DND-41 (cell line): ENCODE data around the gene SEL1L2.

Experiments used
- EZH2 ChIP-seq: IDR thresholded peaks from 3 replicates; pipeline ENCODE4 v1.6.1; 2012; ENCODE audit warnings: borderline replicate concordance, low read depth, mild to moderate bottlenecking, moderate library complexity, low read length, inconsistent platforms; ENCODE audit not compliant: severe bottlenecking
- TF ChIP-seq, protein P1 (sequence below): IDR thresholded peaks from 2 replicates; pipeline ENCODE4 v1.5.1; 2012; ENCODE audit warnings: borderline replicate concordance, low read length, moderate library complexity, mild to moderate bottlenecking; ENCODE audit not compliant: poor library complexity, severe bottlenecking; ENCODE audit errors: extremely low read depth

DNA sequence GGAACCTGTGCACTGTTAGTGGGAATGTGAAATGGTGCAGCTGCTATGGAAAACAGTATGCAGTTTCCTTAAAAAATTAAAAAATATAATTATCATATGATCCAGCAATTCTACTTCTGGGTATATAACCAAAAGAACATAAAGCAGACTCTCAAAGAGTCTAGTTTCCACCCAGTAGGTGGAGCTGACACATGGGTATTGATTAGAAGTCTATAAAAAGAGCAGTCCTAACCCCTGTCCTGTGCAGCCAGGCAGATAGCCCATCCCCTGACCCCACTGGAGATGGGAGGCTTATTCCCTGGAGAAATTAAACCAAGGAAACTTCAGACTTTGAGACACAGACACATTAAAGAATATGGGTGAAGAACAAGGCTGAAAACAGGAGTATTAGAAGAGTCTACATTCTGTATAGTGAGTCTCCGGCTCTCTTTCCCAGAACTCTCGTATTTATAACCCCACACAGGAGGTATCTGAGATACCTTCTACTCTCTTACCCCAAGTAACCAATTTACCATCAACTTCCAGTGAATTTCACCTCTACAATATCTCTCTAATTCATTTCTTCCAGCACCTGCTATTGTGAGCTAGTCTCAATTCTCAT, 92.3 kb downstream of the SEL1L2 start:
- TF ChIP-seq, protein P1, sequence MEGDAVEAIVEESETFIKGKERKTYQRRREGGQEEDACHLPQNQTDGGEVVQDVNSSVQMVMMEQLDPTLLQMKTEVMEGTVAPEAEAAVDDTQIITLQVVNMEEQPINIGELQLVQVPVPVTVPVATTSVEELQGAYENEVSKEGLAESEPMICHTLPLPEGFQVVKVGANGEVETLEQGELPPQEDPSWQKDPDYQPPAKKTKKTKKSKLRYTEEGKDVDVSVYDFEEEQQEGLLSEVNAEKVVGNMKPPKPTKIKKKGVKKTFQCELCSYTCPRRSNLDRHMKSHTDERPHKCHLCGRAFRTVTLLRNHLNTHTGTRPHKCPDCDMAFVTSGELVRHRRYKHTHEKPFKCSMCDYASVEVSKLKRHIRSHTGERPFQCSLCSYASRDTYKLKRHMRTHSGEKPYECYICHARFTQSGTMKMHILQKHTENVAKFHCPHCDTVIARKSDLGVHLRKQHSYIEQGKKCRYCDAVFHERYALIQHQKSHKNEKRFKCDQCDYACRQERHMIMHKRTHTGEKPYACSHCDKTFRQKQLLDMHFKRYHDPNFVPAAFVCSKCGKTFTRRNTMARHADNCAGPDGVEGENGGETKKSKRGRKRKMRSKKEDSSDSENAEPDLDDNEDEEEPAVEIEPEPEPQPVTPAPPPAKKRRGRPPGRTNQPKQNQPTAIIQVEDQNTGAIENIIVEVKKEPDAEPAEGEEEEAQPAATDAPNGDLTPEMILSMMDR: peak; percentile 32
- no peak for TF ChIP-seq EZH2
